ENCODE data around the gene MED10. TPM values are rescaled to one million over a fixed set of nuclear protein-coding genes. Genes with fewer than 3 reads are reported as not detected.

Gene MED10
- polyA plus RNA-seq, 4 donors = 37.6 to 43.8 (median 40.8) TPM

DNA sequence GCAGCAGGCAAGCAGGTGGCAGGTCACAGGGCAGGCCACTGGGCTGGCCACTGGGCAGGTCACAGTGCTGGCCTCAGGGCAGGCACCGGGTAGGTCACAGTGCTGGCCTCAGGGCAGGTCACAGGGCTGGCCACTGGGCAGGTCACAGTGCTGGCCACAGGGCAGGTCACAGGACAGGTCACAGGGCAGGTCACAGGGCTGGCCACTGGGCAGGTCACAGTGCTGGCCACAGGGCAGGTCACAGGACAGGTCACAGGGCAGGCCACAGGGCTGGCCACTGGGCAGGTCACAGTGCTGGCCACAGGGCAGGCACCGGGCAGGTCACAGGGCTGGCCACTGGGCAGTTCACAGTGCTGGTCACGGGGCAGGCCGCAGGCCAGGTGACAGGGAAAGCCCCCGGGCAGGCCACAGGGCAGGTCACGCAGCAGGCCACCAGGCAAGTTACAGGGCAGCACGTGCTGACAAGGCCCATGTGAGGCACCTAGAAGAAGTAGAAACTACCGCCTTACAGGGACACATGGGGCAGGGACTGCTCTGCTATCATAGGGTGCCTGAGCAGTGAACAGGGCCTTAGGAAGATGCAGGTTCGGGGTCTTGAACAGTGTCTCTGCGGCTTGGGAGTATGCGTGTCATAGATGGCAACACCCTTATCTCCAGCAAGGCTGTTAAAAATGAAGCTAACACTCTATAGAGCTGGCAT, 18.6 kb upstream of the MED10 start:
- no peaks in the 10 kb centered on the region for H3K9me3 ChIP-seq (ENCODE audit: control insufficient read depth in 2 of 2, insufficient read depth in 1 of 2, low read depth in 1 of 2, low read length in 1 of 2)
- 87 to 90% (median 87%) methylated on average over 11 of the region's 11 CpGs for WGBS, 3 donors
- FAIRE-seq = no peak

DNA sequence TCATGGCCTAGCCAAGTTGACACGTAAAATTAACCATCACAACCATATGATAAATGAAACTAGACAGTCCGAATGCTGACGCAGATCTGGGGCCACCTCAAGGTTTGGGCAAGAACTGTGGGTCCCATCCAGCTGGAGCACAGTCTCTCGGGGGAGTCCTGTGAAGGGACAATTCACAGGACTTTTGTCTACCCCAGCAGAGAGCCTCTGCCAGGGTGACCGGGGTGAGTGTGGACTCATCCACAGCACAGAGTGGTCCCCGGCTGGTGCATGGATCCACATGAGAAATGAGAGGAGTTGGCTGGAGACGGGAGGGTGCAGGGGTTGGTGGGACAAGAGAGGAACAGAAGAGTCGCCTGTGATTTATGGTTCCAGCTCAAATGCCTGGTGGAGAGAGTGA, 17.7 kb upstream of the MED10 start:
- Histone ChIP-seq H3K27me3 (ENCODE audit: control insufficient read depth in 3 of 3, insufficient read depth in 3 of 3, low read length in 3 of 3) (peaks cover 0 to 7% (median 0%) of the 10 kb centered on the region in 3 donors), H3K36me3 (ENCODE audit: control insufficient read depth in 3 of 3, insufficient read depth in 2 of 3, low read depth in 1 of 3, low read length in 3 of 3) (no peaks in the 10 kb centered on the region), H3K4me3 (ENCODE audit: low read depth in 1 of 3, low read length in 3 of 3) (no peak overlapping the region), H3K9me3 (ENCODE audit: control insufficient read depth in 2 of 2, insufficient read depth in 1 of 2, low read depth in 1 of 2, low read length in 1 of 2) (no peaks in the 10 kb centered on the region), H3K27ac (ENCODE audit: low read depth in 1 of 3, low read length in 2 of 3) (no peak overlapping the region), H3K4me1 (ENCODE audit: control insufficient read depth in 3 of 3, insufficient read depth in 2 of 3, low read depth in 1 of 3, low read length in 2 of 3) (no peaks in the 10 kb centered on the region)
- FAIRE-seq = no peak
- 85 to 90% (median 87%) methylated on average over 8 of the region's 8 CpGs for WGBS, 3 donors
- no peak for DNase-seq

More for the DNA sequence above, 18.6 kb upstream of the MED10 start:
- no peak overlapping the region for H3K27ac ChIP-seq (ENCODE audit: low read depth in 1 of 3, low read length in 2 of 3)
- H3K27me3 ChIP-seq (ENCODE audit: control insufficient read depth in 3 of 3, insufficient read depth in 3 of 3, low read length in 3 of 3) = peaks cover 0 to 4% (median 0%) of the 10 kb centered on the region in 3 donors
- H3K4me1 ChIP-seq (ENCODE audit: control insufficient read depth in 3 of 3, insufficient read depth in 2 of 3, low read depth in 1 of 3, low read length in 2 of 3) = no peaks in the 10 kb centered on the region
- DNase-seq = no peak
- no peaks in the 10 kb centered on the region for H3K36me3 ChIP-seq (ENCODE audit: control insufficient read depth in 3 of 3, insufficient read depth in 2 of 3, low read depth in 1 of 3, low read length in 3 of 3)
- no peak overlapping the region for H3K4me3 ChIP-seq (ENCODE audit: low read depth in 1 of 3, low read length in 3 of 3)

DNA sequence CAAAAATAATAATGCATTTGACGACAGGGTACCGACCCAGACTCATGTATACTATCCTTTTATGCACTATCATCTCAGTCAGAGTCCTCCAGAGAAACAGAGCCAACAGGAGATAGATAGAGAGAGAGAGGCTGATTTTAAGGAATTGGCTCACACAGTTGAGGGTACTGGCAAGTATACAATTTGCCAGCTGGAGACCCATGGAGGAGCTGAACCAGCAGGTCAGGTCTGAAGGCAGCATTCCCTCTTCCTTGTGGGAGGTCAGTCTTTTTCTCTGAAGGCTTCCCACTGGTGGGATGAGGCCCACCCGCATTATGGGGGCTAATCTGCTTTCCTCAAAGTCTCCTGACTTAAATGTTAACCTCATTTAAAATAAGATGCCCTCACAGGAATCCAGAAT, 17.3 kb upstream of the MED10 start:
- DNase-seq (no peak), FAIRE-seq (no peak)
- H3K4me1 ChIP-seq (ENCODE audit: control insufficient read depth in 3 of 3, insufficient read depth in 2 of 3, low read depth in 1 of 3, low read length in 2 of 3) = no peaks in the 10 kb centered on the region
- peaks cover 0 to 7% (median 0%) of the 10 kb centered on the region in 3 donors for H3K27me3 ChIP-seq (ENCODE audit: control insufficient read depth in 3 of 3, insufficient read depth in 3 of 3, low read length in 3 of 3)
- H3K9me3 ChIP-seq (ENCODE audit: control insufficient read depth in 2 of 2, insufficient read depth in 1 of 2, low read depth in 1 of 2, low read length in 1 of 2) = no peaks in the 10 kb centered on the region
- H3K36me3 ChIP-seq (ENCODE audit: control insufficient read depth in 3 of 3, insufficient read depth in 2 of 3, low read depth in 1 of 3, low read length in 3 of 3) = no peaks in the 10 kb centered on the region
- H3K4me3 ChIP-seq (ENCODE audit: low read depth in 1 of 3, low read length in 3 of 3) = no peak overlapping the region
- H3K27ac ChIP-seq (ENCODE audit: low read depth in 1 of 3, low read length in 2 of 3) = no peak overlapping the region
- WGBS, 3 donors = 91 to 94% (median 91%) methylated on average over 3 of the region's 3 CpGs

DNA sequence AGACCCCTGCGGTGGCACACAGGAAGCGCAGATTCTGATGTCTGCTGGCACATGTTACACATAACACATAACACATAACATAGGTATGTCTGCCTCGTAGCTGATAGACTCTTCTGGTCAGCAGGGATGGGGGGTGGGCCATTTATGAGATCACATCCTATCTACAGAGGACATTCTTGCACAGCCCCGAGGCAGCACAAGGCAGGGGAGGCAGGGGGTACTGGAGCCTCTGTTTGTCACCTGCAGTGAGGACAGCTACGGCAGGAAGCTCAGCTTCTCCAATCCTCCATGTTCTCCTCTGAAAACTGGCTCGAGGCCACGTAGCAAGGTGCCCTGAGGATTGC, 16.7 kb upstream of the MED10 start:
- WGBS, 3 donors = 71 to 72% (median 72%) methylated on average over 7 of the region's 7 CpGs
- DNase-seq (no peak), FAIRE-seq (no peak)
- no peaks in the 10 kb centered on the region for H3K9me3 ChIP-seq (ENCODE audit: control insufficient read depth in 2 of 2, insufficient read depth in 1 of 2, low read depth in 1 of 2, low read length in 1 of 2)
- H3K27ac ChIP-seq (ENCODE audit: low read depth in 1 of 3, low read length in 2 of 3) = no peak overlapping the region
- no peaks in the 10 kb centered on the region for H3K4me1 ChIP-seq (ENCODE audit: control insufficient read depth in 3 of 3, insufficient read depth in 2 of 3, low read depth in 1 of 3, low read length in 2 of 3)
- H3K27me3 ChIP-seq (ENCODE audit: control insufficient read depth in 3 of 3, insufficient read depth in 3 of 3, low read length in 3 of 3) = peaks cover 0 to 7% (median 0%) of the 10 kb centered on the region in 3 donors
- no peaks in the 10 kb centered on the region for H3K36me3 ChIP-seq (ENCODE audit: control insufficient read depth in 3 of 3, insufficient read depth in 2 of 3, low read depth in 1 of 3, low read length in 3 of 3)
- H3K4me3 ChIP-seq (ENCODE audit: low read depth in 1 of 3, low read length in 3 of 3) = no peak overlapping the region

DNA sequence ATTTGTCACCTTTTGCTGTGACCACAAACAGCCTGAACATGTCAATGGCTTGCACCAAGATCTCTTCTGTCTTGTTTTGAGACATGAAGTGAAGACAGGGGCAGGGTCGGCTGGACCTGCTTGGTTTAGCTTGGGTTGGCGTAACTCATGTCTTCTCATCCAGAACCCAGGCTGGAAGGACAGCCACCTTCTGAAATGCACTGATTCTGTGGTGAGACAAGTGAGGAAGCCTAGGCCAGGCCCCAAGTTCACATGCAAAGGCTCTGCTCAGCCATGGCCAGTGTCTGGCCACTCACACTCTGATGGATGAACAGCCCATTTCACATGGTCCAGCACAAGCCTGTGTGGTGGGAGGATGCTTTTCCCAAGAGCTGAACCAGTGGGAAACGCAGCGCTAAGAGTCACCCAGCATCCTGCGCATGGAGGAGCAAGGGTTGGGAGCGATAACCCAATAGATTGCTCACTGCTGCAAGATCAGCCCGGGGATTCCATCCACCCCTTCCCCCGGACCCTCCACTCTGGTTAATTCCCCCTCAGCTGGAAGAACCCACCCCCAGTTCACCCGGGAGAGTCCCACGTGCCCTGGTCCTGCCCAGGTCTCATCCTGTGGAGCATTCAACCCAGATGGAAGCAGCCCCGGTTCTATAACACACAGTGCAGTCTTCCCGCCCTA, 16.2 kb upstream of the MED10 start:
- Histone ChIP-seq H3K9me3 (ENCODE audit: control insufficient read depth in 2 of 2, insufficient read depth in 1 of 2, low read depth in 1 of 2, low read length in 1 of 2) (no peaks in the 10 kb centered on the region), H3K4me3 (ENCODE audit: low read depth in 1 of 3, low read length in 3 of 3) (no peak overlapping the region), H3K4me1 (ENCODE audit: control insufficient read depth in 3 of 3, insufficient read depth in 2 of 3, low read depth in 1 of 3, low read length in 2 of 3) (no peaks in the 10 kb centered on the region), H3K27ac (ENCODE audit: low read depth in 1 of 3, low read length in 2 of 3) (no peak overlapping the region), H3K27me3 (ENCODE audit: control insufficient read depth in 3 of 3, insufficient read depth in 3 of 3, low read length in 3 of 3) (peaks cover 0 to 7% (median 0%) of the 10 kb centered on the region in 3 donors), H3K36me3 (ENCODE audit: control insufficient read depth in 3 of 3, insufficient read depth in 2 of 3, low read depth in 1 of 3, low read length in 3 of 3) (no peaks in the 10 kb centered on the region)
- no peak for FAIRE-seq
- WGBS, 3 donors = 82 to 87% (median 84%) methylated on average over 12 of the region's 12 CpGs
- no peak for DNase-seq

DNA sequence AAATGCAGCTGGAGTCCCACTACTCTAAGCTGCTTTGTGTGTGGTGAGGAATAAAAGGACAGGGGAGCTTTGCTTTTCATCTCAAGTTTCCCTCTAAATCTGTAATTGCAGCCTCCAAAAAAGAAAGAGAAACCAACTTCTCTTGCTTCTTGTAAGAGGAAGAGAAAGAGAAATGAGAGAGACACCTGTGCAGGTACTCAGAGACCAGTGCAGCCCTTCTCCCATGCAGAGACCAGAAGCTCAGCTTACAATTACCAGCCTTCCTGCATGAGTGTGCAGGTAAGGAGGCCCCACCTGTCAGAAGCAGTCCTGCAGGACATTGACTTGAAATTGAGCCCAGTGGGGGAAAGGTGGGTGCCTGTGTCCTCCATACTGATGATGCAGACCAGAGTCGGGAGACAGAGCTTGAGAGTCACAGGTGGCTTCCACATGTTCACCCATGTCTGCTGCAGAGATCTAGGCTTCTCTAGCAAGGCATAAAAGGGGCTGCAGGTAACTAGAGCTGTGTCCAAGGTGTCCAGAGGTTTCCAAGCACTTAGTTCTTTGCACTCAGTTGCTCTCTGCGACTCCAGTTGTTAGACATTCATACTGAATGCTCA, 15.3 kb upstream of the MED10 start:
- Histone ChIP-seq H3K27me3 (ENCODE audit: control insufficient read depth in 3 of 3, insufficient read depth in 3 of 3, low read length in 3 of 3) (peaks cover 0 to 7% (median 0%) of the 10 kb centered on the region in 3 donors), H3K4me1 (ENCODE audit: control insufficient read depth in 3 of 3, insufficient read depth in 2 of 3, low read depth in 1 of 3, low read length in 2 of 3) (no peaks in the 10 kb centered on the region), H3K9me3 (ENCODE audit: control insufficient read depth in 2 of 2, insufficient read depth in 1 of 2, low read depth in 1 of 2, low read length in 1 of 2) (no peaks in the 10 kb centered on the region), H3K27ac (ENCODE audit: low read depth in 1 of 3, low read length in 2 of 3) (no peak overlapping the region), H3K4me3 (ENCODE audit: low read depth in 1 of 3, low read length in 3 of 3) (no peak overlapping the region), H3K36me3 (ENCODE audit: control insufficient read depth in 3 of 3, insufficient read depth in 2 of 3, low read depth in 1 of 3, low read length in 3 of 3) (no peaks in the 10 kb centered on the region)
- FAIRE-seq (no peak), DNase-seq (no peak)
- 66 to 90% (median 73%) methylated on average over 2 of the region's 2 CpGs for WGBS, 3 donors

DNA sequence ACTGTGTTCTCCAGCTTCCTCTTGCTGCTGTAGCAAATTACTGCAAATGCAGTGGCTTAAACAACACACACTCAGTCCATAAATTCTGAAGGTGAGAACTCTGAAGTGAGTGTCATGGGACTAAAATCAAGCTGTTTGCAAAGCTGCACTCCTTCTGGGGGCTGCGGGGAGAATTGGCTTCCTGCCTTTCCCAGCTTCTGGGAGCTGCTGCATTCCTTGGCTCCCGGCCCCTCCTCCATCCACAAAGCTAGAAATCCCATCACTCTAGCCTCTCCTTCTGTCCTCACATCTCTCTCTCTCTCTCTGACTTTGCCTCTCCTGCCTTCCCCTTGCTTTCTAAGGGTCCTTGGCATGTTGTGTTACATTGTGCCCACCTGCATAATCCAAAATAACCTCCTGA, 14.2 kb upstream of the MED10 start:
- peaks cover 0 to 7% (median 0%) of the 10 kb centered on the region in 3 donors for H3K27me3 ChIP-seq (ENCODE audit: control insufficient read depth in 3 of 3, insufficient read depth in 3 of 3, low read length in 3 of 3)
- H3K36me3 ChIP-seq (ENCODE audit: control insufficient read depth in 3 of 3, insufficient read depth in 2 of 3, low read depth in 1 of 3, low read length in 3 of 3) = no peaks in the 10 kb centered on the region
- no peak for DNase-seq
- H3K4me3 ChIP-seq (ENCODE audit: low read depth in 1 of 3, low read length in 3 of 3) = no peak overlapping the region
- no peaks in the 10 kb centered on the region for H3K4me1 ChIP-seq (ENCODE audit: control insufficient read depth in 3 of 3, insufficient read depth in 2 of 3, low read depth in 1 of 3, low read length in 2 of 3)
- 48 to 65% (median 54%) methylated on average over 2 of the region's 2 CpGs for WGBS, 3 donors
- no peak for FAIRE-seq
- no peaks in the 10 kb centered on the region for H3K9me3 ChIP-seq (ENCODE audit: control insufficient read depth in 2 of 2, insufficient read depth in 1 of 2, low read depth in 1 of 2, low read length in 1 of 2)
- no peak overlapping the region for H3K27ac ChIP-seq (ENCODE audit: low read depth in 1 of 3, low read length in 2 of 3)

DNA sequence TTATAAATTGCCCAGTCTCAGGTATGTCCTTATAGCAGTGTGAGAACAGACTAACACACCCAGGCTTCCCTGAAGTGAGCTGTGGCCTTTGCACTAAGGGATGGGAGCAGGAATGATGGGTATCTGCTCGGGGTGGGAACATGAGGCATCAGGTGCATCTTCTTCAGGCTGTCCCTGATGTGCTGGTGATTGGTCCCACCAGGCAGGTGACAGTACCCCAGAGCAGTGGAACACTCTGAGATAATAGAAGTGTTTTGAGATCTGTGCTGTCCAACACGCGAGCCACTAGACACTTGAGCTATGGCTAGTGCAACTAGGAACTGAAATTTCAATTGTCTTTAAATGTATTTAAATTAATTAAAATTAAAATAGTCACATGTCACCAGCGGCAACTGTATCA, 12.8 kb upstream of the MED10 start:
- no peaks in the 10 kb centered on the region for H3K36me3 ChIP-seq (ENCODE audit: control insufficient read depth in 3 of 3, insufficient read depth in 2 of 3, low read depth in 1 of 3, low read length in 3 of 3)
- no peak overlapping the region for H3K27ac ChIP-seq (ENCODE audit: low read depth in 1 of 3, low read length in 2 of 3)
- no peaks in the 10 kb centered on the region for H3K4me1 ChIP-seq (ENCODE audit: control insufficient read depth in 3 of 3, insufficient read depth in 2 of 3, low read depth in 1 of 3, low read length in 2 of 3)
- 78 to 89% (median 89%) methylated on average over 4 of the region's 4 CpGs for WGBS, 3 donors
- H3K27me3 ChIP-seq (ENCODE audit: control insufficient read depth in 3 of 3, insufficient read depth in 3 of 3, low read length in 3 of 3) = peaks cover 0 to 7% (median 0%) of the 10 kb centered on the region in 3 donors
- DNase-seq (no peak), FAIRE-seq (no peak)
- H3K9me3 ChIP-seq (ENCODE audit: control insufficient read depth in 2 of 2, insufficient read depth in 1 of 2, low read depth in 1 of 2, low read length in 1 of 2) = no peaks in the 10 kb centered on the region
- H3K4me3 ChIP-seq (ENCODE audit: low read depth in 1 of 3, low read length in 3 of 3) = no peak overlapping the region

Data from small intestine (tissue), 7 donors.